ENCODE data around the gene PCMT1. TPM values are rescaled to one million over a fixed set of nuclear protein-coding genes. Genes with fewer than 3 reads are reported as not detected.
"Not testable (repeated sequence)": the region's sequence is repeated elsewhere in the genome, so short reads cannot be mapped to it uniquely, and the experiment has no call there.

PCMT1 gene
- total and polyA plus RNA-seq, 2 of the 8 experiments (the other 6 are each of a cell fraction or from before 2014, with no cell fraction given), result 84.3 to 91.3 TPM

- H3K79me1 ChIP-seq (ENCODE audit: low read depth, low read length); H3K4me1 ChIP-seq (replicated peaks in 1 of 4; ENCODE audit: control insufficient read depth in 3 of 4, insufficient read depth in 4 of 4, low read length in 3 of 4); H3K36me3 ChIP-seq (ENCODE audit: control insufficient read depth in 2 of 4, insufficient read depth in 4 of 4, low read length in 3 of 4); H2BK5ac ChIP-seq (ENCODE audit: low read depth, low read length); H3K14ac ChIP-seq (ENCODE audit: insufficient read length); H3K18ac ChIP-seq (ENCODE audit: extremely low read depth, low read length); FAIRE-seq; H3K23me2 ChIP-seq (ENCODE audit: low read depth, low read length); H2BK20ac ChIP-seq (ENCODE audit: low read length); H2AFZ ChIP-seq (ENCODE audit: low read length); H2BK15ac ChIP-seq (ENCODE audit: low read length); H3K4ac ChIP-seq (replicated peaks; ENCODE audit: insufficient read length, low read depth, low read length); H4K20me1 ChIP-seq (replicated peaks in 1 of 2; ENCODE audit: control insufficient read depth in 1 of 2, insufficient read depth in 2 of 2, low read length in 2 of 2); H3K9me3 ChIP-seq (ENCODE audit: insufficient read depth in 2 of 2, low read depth in 1 of 2, low read length in 1 of 2); H2AK5ac ChIP-seq (ENCODE audit: low read depth, low read length); H3K27ac ChIP-seq (ENCODE audit: low read depth, low read length); H3K23ac ChIP-seq (ENCODE audit: insufficient read length); H3K56ac ChIP-seq (replicated peaks; ENCODE audit: insufficient read length, low read depth, low read length); DNase-seq (ENCODE audit: low read depth in 1 of 2, low spot score in 2 of 2); H3K27me3 ChIP-seq (replicated peaks in 1 of 4; ENCODE audit: control insufficient read depth in 3 of 4, extremely low read depth in 1 of 4, insufficient read depth in 3 of 4, low read length in 3 of 4); H2BK12ac ChIP-seq (ENCODE audit: low read depth, low read length): not testable (repeated sequence)
- ChIA-PET POLR2A (ENCODE audit: partially characterized antibody) (interaction anchor here (1.2 to 1.8 kb wide), 3 partner anchors 31 to 183 kb away, joined by 3 to 11 read pairs (median 3); partner anchors contain the start of genes GINM1 and LATS1), CTCF (ENCODE audit: partially characterized antibody) (interaction anchor here (1.0 kb wide), 1 partner anchor 10 kb away, joined by 3 read pairs; no protein-coding TSS in a partner anchor)
- Histone ChIP-seq H3K4me3 (ENCODE audit: extremely low read depth in 1 of 4, insufficient read depth in 2 of 4, low read depth in 3 of 4, low read length in 4 of 4) (peak overlapping the region; percentile 47 to 93 (median 60)), H3K79me2 (ENCODE audit: control insufficient read depth in 1 of 2, insufficient read depth in 2 of 2, low read length in 2 of 2) (peaks cover 0 to 54% of the 10 kb centered on the region in 2 experiments), H3K9ac (replicated peaks in 1 of 4; ENCODE audit: extremely low read depth in 1 of 4, low read depth in 3 of 4, low read length in 3 of 4) (peak overlapping the region in 3 of 4 experiments; percentile 45 to 64 (median 55); a peak in 3 of 7 replicates), H4K5ac (ENCODE audit: insufficient read length, low read depth, low read length) (peak overlapping the region; percentile 68), H4K8ac (ENCODE audit: extremely low read depth, insufficient read depth, low read length) (peak overlapping the region; percentile 83; the same call in 1 of the 2 replicates), H4K91ac (replicated peaks; ENCODE audit: insufficient read length, low read length) (peak overlapping the region; percentile 91), H3K4me2 (ENCODE audit: insufficient read depth in 1 of 2, low read depth in 2 of 2, low read length in 2 of 2) (peak overlapping the region; percentile 75 to 83), H2BK120ac (replicated peaks; ENCODE audit: low read depth, low read length) (peak overlapping the region; percentile 96)
- WGBS, 2 experiments (ENCODE audit: extremely low coverage in 1 of 2, insufficient coverage in 1 of 2, insufficient read length in 1 of 2, insufficient replicate concordance in 2 of 2, low coverage in 1 of 2, low lambda C conversion rate in 2 of 2, missing lambda C conversion rate in 1 of 2), result 0% methylated on average over 9 of the region's 38 CpGs; no CpG with 5 or more reads in 1 of the 2 experiments
Measured at GRCh38 chr6:149749082-149749593, 403 bp upstream of the PCMT1 start.

All from H1 (cell line).